ENCODE measurements around the gene SLC5A5.

SLC5A5 gene

DNA sequence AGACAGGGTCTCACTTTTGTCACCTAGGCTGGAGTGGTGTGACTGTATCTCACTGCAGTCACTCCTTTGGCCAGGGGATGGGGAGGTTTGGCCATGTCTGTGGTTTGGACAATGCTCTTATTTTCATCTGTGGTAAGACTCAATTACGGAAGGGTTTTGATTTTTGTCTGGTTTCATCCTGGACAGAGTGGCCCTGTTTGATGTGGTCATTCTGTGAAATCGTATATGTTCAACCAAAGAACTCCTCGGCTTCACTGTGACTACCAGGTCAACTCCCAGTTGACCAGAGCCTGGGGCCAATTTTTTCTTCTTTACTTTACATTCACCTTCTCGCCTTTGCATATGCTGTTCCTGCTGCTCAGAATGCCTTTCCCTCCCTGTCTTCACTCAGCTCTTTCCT lies 54.3 kb downstream of the SLC5A5 start:
- no peak for DNase-seq

DNA sequence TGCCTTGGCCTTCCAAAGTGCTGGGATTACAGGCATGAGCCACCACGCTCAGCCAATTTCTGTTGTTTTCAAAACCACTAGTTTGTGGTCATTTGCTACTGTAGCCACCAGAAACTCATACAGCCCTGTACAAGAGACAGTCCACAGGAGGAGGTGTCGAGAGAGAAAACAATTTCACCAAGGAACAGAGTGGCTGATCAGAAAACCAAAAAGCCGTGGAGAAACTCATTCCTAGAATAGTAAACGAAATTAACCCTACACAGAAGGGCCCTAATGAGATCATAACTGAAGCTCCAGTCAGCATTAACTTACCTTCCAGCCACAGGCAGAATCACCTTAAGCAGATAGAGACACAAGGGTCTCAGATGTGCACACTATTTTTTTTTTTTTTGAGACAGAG lies 57.3 kb downstream of the SLC5A5 start:
- DNase-seq = no peak

GRCh38 chr19:17931532-17932191 lies 59.9 kb downstream of the SLC5A5 start:
- no peak for DNase-seq

- peak; percentile 89 for DNase-seq
Observed at GRCh38 chr19:17932485-17933338, 61.0 kb downstream of the SLC5A5 start, which contains the start of gene CCDC124. CCDC124 (plus strand) TSS chr19:17933015; CDS start chr19:17936421, 3,406 bp downstream.

DNA sequence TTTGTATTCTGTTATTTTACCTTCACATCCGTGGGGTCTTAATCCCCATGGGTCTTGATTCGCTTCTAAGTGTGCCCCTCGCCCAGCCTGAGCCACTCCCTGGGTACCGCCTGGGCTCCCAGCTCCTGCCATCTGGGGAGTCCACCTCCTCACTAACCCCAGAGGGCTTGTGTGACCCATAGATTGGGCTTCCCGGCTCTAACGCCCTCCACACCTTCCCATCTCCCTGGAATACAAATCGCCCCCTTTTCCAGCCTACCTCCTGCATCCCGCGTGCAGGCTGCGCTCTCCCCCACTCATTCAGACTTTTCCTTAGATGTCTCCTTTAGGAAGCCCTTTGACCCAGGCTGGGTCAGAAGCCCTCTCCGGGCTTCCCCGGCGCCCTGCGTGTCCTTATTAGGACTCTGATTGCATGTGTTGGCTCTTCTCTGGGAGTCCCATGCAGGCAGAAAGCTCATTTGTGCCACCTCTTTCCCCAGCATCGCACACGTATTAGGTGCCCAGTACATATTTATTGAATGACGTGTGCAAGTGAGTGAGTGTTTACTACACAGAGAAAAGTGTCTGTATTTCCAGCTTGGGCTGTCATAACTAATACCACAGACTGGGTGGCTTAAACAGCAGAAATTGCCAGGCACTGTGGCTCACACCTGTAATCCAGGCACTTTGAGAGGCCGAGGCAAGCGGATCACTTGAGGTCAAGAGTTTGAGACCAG lies 61.8 kb downstream of the SLC5A5 start:
- no peak for DNase-seq

DNA sequence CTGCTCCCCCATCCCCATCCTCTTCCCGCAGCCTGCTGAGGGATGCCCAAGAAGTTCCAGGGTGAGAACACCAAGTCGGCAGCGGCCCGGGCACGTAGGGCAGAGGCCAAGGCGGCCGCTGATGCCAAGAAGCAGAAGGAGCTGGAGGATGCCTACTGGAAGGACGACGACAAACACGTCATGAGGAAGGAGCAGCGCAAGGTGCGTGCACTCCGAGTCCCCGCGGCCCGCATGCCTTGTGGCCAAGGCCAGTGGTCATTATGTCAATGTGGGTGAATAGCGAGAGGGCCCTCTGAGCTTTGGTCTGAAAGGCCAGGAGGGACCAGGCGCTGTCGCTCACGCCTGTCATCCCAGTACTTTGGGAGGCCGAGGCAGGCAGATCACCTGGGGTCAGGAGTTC lies 64.6 kb downstream of the SLC5A5 start:
- DNase-seq = no peak

GRCh38 chr19:17937371-17937900 lies 65.7 kb downstream of the SLC5A5 start:
- DNase-seq = no peak

DNA sequence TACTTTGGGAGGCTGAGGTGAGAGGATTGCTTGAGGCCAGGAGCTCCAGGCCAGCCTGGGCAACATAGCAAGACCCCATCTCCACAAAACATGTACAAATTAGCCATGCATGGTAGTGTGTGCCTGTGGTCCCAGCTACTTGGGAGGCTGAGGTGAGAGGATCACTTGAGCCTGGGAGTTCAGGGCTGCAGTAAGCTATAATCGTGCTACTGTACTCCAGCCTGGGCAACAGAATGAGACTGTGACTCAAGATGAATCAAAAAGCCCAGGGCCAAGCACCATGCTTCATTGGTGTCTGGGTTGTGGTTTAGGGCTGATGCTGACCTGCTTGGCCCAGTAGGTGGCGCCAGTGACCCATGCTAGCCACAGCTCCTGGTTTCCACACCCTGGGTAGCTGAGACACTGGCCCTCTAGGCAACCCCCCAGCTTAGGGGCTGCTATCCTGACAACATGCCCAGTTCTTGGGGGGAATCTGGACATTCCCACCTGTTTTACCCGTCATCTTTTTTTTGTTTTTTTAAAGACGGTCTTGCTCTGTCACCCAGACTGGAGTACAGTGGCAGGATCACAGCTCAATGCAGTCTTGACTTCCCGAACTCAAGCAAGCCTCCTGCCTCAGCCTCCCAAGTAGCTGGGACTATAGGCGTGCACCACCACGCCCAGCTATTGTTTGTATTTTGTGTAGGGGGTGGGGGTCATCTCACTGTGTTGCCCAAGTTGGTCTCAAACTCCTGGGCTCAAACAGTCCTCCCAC lies 66.5 kb downstream of the SLC5A5 start:
- DNase-seq = peak; percentile 44

GRCh38 chr19:17942181-17942580 lies 70.4 kb downstream of the SLC5A5 start:
- DNase-seq = no peak

GRCh38 chr19:17942582-17943273 lies 71.0 kb downstream of the SLC5A5 start:
- no peak for DNase-seq

DNA sequence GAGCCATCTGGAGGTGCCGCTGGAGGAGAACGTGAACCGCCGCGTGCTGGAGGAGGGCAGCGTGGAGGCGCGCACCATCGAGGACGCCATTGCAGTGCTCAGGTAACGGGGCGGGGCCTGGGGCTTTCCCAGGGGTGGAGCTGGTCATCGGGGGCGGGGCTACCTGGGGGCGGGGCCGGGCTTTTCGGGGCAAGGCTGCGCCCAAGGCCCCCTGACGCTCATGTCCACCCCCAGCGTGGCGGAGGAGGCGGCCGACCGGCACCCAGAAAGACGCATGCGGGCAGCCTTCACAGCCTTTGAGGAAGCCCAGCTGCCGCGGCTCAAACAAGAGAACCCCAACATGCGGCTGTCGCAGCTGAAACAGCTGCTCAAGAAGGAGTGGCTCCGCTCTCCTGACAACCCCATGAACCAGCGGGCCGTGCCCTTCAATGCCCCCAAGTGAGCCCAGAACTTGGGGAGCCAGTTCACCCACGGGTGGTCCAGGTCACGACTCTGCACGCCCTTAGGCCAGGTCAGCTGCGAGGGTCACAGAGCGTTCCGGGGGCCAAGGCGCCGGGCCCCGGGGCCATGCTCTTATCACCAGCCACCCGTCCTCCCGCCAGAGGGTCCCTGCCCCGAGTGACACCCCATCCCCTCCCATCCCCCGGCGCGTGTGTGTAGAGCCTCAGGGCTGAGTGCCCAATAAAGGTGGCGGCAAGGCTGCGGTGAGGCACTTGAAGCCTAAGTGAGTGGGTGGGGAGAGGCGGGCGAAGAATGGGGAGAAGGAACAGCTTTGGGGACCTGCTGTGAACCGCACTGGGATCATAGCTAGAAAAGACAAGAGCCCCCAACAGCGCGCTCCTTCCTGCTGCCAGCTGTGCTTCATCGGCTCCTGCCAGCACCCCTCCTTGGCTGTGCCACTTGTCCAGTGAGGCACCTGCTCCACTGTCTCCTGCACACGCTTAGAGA lies 71.8 kb downstream of the SLC5A5 start:
- no peak for DNase-seq

- no peak for DNase-seq
Observed at GRCh38 chr19:17944301-17944700, 72.6 kb downstream of the SLC5A5 start.

Data from NCI-H774 (cell line).